Pancreas (tissue), 10 donors: ENCODE data around the gene SLIT3. TPM values are rescaled to one million over a fixed set of nuclear protein-coding genes. Genes with fewer than 3 reads are reported as not detected.

ENCODE experiments used
- ATAC-seq, 4 donors: fragments of 200-7000 bp; cut with Tn5 transposase; one replicate each; pipeline versions ENCODE4 v1.8.0 to v1.9.1; 2020; ENCODE audit warnings: mild to moderate bottlenecking in 4 of 4, moderate library complexity in 4 of 4
- DNase-seq, 6 donors: peaks; one replicate each; pipeline ENCODE4 v3.0.0-alpha.2; 2020
- FAIRE-seq: peaks from 2 replicates; lab custom pipeline; 2012; peaks lifted over from hg19 to GRCh38; lab: Jason Lieb, UNC
- H3K27ac ChIP-seq, 4 donors: fragments of 200-600 bp; sonication (generic); 1 replicate in 3 of 4; 2 replicates in 1 of 4; pipeline versions ENCODE4 v1.5.0 to v1.8.0; 2020
- H3K27me3 ChIP-seq, 4 donors: fragments of 200-600 bp; one replicate each; pipeline ENCODE4 v1.8.0; 2021
- H3K36me3 ChIP-seq, 3 donors: fragments of 200-600 bp; sonication (generic) in 1 of 3; one replicate each; pipeline versions ENCODE4 v1.5.0 to v1.8.0; 2020 to 2021
- H3K4me1 ChIP-seq, 3 donors: fragments of 200-600 bp; one replicate each; pipeline ENCODE4 v1.8.0; 2021
- H3K4me3 ChIP-seq, 4 donors: fragments of 200-600 bp; sonication (generic) in 2 of 4; one replicate each; pipeline versions ENCODE4 v1.5.0 to v1.8.0; 2020 to 2021
- H3K9me3 ChIP-seq, 4 donors: fragments of 200-600 bp; one replicate each; pipeline ENCODE4 v1.8.0; 2021
- CTCF ChIP-seq, 4 donors: fragments of 200-600 bp; sonication (generic) in 3 of 4; IDR thresholded peaks; one replicate each; pipeline versions ENCODE4 v1.5.0 to v1.8.0; 2021; ENCODE audit warnings: antibody characterized with exemption in 4 of 4
- WGBS, 2 donors: extraction: QIAGEN DNeasy Blood & Tissue Kit; methylation state at CpG; one replicate each; pipeline ENCODE4 v1.1.7; 2013; 5-methylcytosine and 5-hydroxymethylcytosine counted together
- intact Hi-C, 3 donors: fragments of 100-400 bp; cut with DNase I; formaldehyde crosslinking; loops; one replicate each; pipeline versions ENCODE4 v1.11.1 to v1.14.2; 2022
- polyA plus RNA-seq, 2 donors: library from polyadenylated mRNA; stranded (reverse); fragments of 200-250 nt; gene quantifications; one replicate each; pipeline ENCODE4 v1.2.3, GENCODE V29; 2013
- total RNA-seq, 6 donors: library from RNA; stranded (reverse); fragmentation: NEBNext Ultra II Directional in 4 of 6; extraction: Animal tissue kit (Norgen Biotek cat#: 25700) in 4 of 6; gene quantifications; one replicate each; pipeline versions ENCODE4 v1.2.1 to v1.2.4, GENCODE V29; 2021 to 2023
- donor health status: healthy with polysubstance abuse.
- donor health status: DM: no; HTN: no; CAD: no; lungs with moderate emphysema.
- donor health status: DM: no; HTN: no; CAD: no.
- donor health status: control.
- donor health status: control.
- donor health status: Bipolar disorder and iron deficiency.
- donor health status: DM: yes; HTN: yes; CAD: no.
- donor health status: DM: no; HTN: no; CAD: no.
- donor health status: DM: no; HTN: no; CAD: no.
- donor health status: DM: yes; HTN: yes; CAD: no.

The SLIT3 gene
- total and polyA plus RNA-seq, 8 donors = 1.1 to 11.4 (median 2.1) TPM

GRCh38 chr5:169006842-169007790, 293.8 kb downstream of the SLIT3 start:
- H3K36me3 ChIP-seq = no peaks in the 10 kb centered on the region
- TF ChIP-seq CTCF (IDR thresholded peaks at IDR 0.05) = no peak
- no peaks in the 10 kb centered on the region for H3K27me3 ChIP-seq
- DNase-seq (no peak), FAIRE-seq (no peak), ATAC-seq (no peak)
- H3K27ac ChIP-seq = no peak overlapping the region
- 78 to 85% methylated on average over 8 of the region's 8 CpGs for WGBS, 2 donors
- intact Hi-C loops = no loop called here
- no peaks in the 10 kb centered on the region for H3K9me3 ChIP-seq
- H3K4me3 ChIP-seq = no peak overlapping the region
- H3K4me1 ChIP-seq = no peaks in the 10 kb centered on the region

- DNase-seq (no peak), ATAC-seq (no peak), FAIRE-seq (no peak)
- Histone ChIP-seq H3K4me1 (no peaks in the 10 kb centered on the region), H3K9me3 (no peaks in the 10 kb centered on the region), H3K36me3 (no peaks in the 10 kb centered on the region), H3K27me3 (no peaks in the 10 kb centered on the region), H3K27ac (no peak overlapping the region), H3K4me3 (no peak overlapping the region)
- 76 to 84% methylated on average over 4 of the region's 4 CpGs for WGBS, 2 donors
- no peak for TF ChIP-seq CTCF (IDR thresholded peaks at IDR 0.05)
- intact Hi-C loops = no loop called here
These were observed 296.4 kb downstream of the SLIT3 start for GRCh38 chr5:169004551-169004950.

GRCh38 chr5:169003721-169004541, 297.0 kb downstream of the SLIT3 start:
- ATAC-seq = no peak
- TF ChIP-seq CTCF (IDR thresholded peaks at IDR 0.05) = no peak
- Histone ChIP-seq H3K4me3 (no peak overlapping the region), H3K4me1 (no peaks in the 10 kb centered on the region), H3K27me3 (no peaks in the 10 kb centered on the region), H3K27ac (no peak overlapping the region), H3K36me3 (no peaks in the 10 kb centered on the region), H3K9me3 (no peaks in the 10 kb centered on the region)
- DNase-seq = no peak
- FAIRE-seq = no peak
- 65 to 77% methylated on average over 11 of the region's 11 CpGs for WGBS, 2 donors
- intact Hi-C loops = no loop called here

GRCh38 chr5:169002953-169003555, 297.9 kb downstream of the SLIT3 start:
- Histone ChIP-seq H3K4me1 (no peaks in the 10 kb centered on the region), H3K27ac (no peak overlapping the region), H3K27me3 (no peaks in the 10 kb centered on the region), H3K36me3 (no peaks in the 10 kb centered on the region), H3K4me3 (no peak overlapping the region), H3K9me3 (no peaks in the 10 kb centered on the region)
- TF ChIP-seq CTCF (IDR thresholded peaks at IDR 0.05) = no peak
- intact Hi-C loops = no loop called here
- 84 to 89% methylated on average over 6 of the region's 6 CpGs for WGBS, 2 donors
- FAIRE-seq (no peak), DNase-seq (no peak), ATAC-seq (no peak)
